Loucy (cell line): ENCODE measurements around the gene MYEOV.

ENCODE experiments used
- H2AFZ ChIP-seq: fragments of 200-600 bp; sonication (generic); 2 replicates; pipeline ENCODE4 v1.6.0; 2016; ENCODE audit warnings: antibody characterized with exemption, mild to moderate bottlenecking, low read length, moderate library complexity
- H3F3A ChIP-seq: fragments of 200-600 bp; 2 replicates; pipeline ENCODE4 v1.6.0; 2016; ENCODE audit warnings: antibody characterized with exemption, low read depth, mild to moderate bottlenecking
- H3K27me3 ChIP-seq: fragments of 200-600 bp; sonication (generic); 2 replicates; pipeline ENCODE4 v1.6.1; 2014; ENCODE audit warnings: low read length, mild to moderate bottlenecking; ENCODE audit not compliant: insufficient read depth, poor library complexity, severe bottlenecking
- H3K36me3 ChIP-seq: fragments of 200-600 bp; sonication (generic); 2 replicates; pipeline ENCODE4 v1.6.1; 2016; ENCODE audit warnings: low read length; ENCODE audit not compliant: insufficient read depth
- H3K4me1 ChIP-seq: fragments of 200-600 bp; sonication (generic); 2 replicates; pipeline ENCODE4 v1.5.1; 2014; ENCODE audit warnings: low read length, mild to moderate bottlenecking; ENCODE audit not compliant: insufficient read depth, poor library complexity, severe bottlenecking
- H3K4me2 ChIP-seq: fragments of 200-600 bp; sonication (generic); 2 replicates; pipeline ENCODE4 v1.6.0; 2014; ENCODE audit warnings: antibody characterized with exemption, low read length, low read depth, mild to moderate bottlenecking; ENCODE audit not compliant: poor library complexity, severe bottlenecking
- H3K4me3 ChIP-seq: fragments of 200-600 bp; sonication (generic); 2 replicates; pipeline ENCODE4 v1.5.1; 2014; ENCODE audit warnings: low read length, mild to moderate bottlenecking, mixed read lengths; ENCODE audit not compliant: poor library complexity, severe bottlenecking
- H3K79me2 ChIP-seq: fragments of 200-600 bp; sonication (generic); 2 replicates; pipeline ENCODE4 v1.6.1; 2014; ENCODE audit warnings: low read length; ENCODE audit not compliant: insufficient read depth
- H3K9ac ChIP-seq: fragments of 200-600 bp; sonication (generic); 2 replicates; pipeline ENCODE4 v1.6.0; 2014; ENCODE audit warnings: mild to moderate bottlenecking, low read depth, low read length, moderate library complexity; ENCODE audit not compliant: poor library complexity, severe bottlenecking
- H3K9me2 ChIP-seq: fragments of 200-600 bp; sonication (generic); replicated peaks from 2 replicates; pipeline ENCODE4 v1.6.1; 2016; ENCODE audit warnings: low read depth, low read length, mixed read lengths
- H3K9me3 ChIP-seq: fragments of 200-600 bp; sonication (generic); 2 replicates; pipeline ENCODE4 v1.6.1; 2014; ENCODE audit warnings: mild to moderate bottlenecking, antibody characterized with exemption, low read length, low read depth; ENCODE audit not compliant: insufficient read depth
- H4K20me1 ChIP-seq: fragments of 200-600 bp; sonication (generic); 2 replicates; pipeline ENCODE4 v1.6.0; 2014; ENCODE audit warnings: antibody characterized with exemption, low read length, mild to moderate bottlenecking; ENCODE audit not compliant: insufficient read depth, poor library complexity, severe bottlenecking
- EZH2phosphoT487 ChIP-seq: fragments of 200-600 bp; IDR thresholded peaks from 2 replicates; pipeline ENCODE4 v1.6.1; 2018; ENCODE audit warnings: antibody characterized with exemption, mild to moderate bottlenecking, moderate library complexity, borderline replicate concordance
- TF ChIP-seq, protein P1 (sequence below): fragments of 200-600 bp; sonication (generic); conservative IDR thresholded peaks from 2 replicates; pipeline ENCODE4 v1.5.1; 2014; ENCODE audit warnings: mild to moderate bottlenecking, antibody characterized with exemption, low read length

MYEOV gene

DNA sequence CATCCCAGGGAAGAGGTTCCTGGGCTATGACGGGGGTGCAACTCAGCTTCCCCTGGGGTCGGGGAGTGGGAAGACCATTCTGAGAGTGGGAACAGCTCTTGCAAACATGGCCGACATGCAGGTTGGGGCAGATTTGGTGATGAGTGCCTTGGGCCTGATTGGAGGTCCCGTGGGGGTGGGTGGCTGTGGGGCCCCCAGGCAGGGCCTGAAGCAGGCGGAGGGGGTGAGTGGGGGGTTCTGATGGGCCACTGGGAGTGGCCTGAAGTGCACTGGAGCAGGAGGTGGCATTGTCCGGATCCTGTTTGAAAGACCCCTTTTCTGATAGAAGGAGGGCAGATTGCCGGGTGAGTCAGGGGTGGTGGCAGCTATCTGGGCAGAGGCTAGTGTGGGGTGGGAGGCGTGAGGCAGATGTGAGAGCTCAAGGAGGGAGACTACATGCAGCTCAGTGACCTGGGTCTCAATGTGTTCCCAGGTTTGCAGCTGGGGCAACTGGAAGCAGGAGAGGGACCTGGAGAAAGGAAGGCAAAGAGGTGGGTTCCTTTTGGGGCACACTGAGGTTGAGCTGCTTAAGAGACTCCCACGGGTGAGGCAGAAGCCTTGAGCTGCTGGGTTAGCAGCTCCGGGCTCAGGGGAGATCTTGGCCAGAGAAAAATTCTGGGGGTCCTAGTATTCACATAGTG lies 15.1 kb downstream of the MYEOV start:
- H3K27me3 ChIP-seq, result no peaks in the 10 kb centered on the region
- H4K20me1 ChIP-seq, result no peaks in the 10 kb centered on the region
- no peak overlapping the region for H2AFZ ChIP-seq
- H3K9me2 ChIP-seq, result no peaks in the 10 kb centered on the region
- no peaks in the 10 kb centered on the region for H3K9me3 ChIP-seq
- H3F3A ChIP-seq, result peaks cover 4% of the 10 kb centered on the region; the same call in 1 of the 2 replicates
- no peak for TF ChIP-seq EZH2phosphoT487
- TF ChIP-seq, protein P1, sequence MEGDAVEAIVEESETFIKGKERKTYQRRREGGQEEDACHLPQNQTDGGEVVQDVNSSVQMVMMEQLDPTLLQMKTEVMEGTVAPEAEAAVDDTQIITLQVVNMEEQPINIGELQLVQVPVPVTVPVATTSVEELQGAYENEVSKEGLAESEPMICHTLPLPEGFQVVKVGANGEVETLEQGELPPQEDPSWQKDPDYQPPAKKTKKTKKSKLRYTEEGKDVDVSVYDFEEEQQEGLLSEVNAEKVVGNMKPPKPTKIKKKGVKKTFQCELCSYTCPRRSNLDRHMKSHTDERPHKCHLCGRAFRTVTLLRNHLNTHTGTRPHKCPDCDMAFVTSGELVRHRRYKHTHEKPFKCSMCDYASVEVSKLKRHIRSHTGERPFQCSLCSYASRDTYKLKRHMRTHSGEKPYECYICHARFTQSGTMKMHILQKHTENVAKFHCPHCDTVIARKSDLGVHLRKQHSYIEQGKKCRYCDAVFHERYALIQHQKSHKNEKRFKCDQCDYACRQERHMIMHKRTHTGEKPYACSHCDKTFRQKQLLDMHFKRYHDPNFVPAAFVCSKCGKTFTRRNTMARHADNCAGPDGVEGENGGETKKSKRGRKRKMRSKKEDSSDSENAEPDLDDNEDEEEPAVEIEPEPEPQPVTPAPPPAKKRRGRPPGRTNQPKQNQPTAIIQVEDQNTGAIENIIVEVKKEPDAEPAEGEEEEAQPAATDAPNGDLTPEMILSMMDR, result no peak
- H3K79me2 ChIP-seq, result no peaks in the 10 kb centered on the region
- peak overlapping the region; percentile 84 for H3K9ac ChIP-seq
- no peak overlapping the region for H3K4me2 ChIP-seq
- no peaks in the 10 kb centered on the region for H3K36me3 ChIP-seq
- no peak overlapping the region for H3K4me3 ChIP-seq
- H3K4me1 ChIP-seq, result peaks cover 52% of the 10 kb centered on the region

DNA sequence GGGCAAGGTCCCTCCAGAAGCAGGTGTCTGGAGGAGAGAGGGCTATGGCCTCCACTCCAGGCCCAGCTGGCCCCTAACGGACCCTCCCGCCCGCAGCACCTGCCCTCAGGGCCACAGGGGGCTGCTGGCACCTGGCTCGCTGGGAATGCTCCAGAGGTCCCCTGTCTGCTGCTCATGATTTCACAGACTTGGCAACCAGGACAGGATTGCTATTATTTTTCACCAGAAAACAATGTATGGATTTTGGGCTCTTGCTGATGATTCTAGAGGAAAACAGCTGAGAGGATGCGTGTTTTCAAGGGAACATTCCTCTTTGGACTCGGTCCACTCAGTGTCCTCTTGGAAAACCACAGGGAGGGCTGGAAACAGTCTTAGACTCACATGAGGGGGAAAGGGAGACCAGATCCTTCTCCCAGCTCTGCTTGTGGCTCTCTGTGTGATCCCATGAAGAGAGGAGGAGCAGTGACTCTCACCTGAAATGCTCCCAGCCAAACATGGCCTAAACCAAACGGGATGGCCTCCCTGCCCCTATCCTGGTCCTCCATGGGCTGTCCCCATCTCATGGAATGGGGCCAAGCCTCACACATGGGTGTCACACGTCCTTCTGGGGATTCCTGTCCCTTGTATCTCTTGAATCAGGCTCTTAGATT lies 15.8 kb downstream of the MYEOV start:
- Histone ChIP-seq H3K4me3 (no peak overlapping the region), H3K79me2 (no peaks in the 10 kb centered on the region), H3K27me3 (no peaks in the 10 kb centered on the region), H3K36me3 (no peaks in the 10 kb centered on the region), H3K4me2 (no peak overlapping the region), H3F3A (peaks cover 4% of the 10 kb centered on the region; the same call in 1 of the 2 replicates), H3K9me3 (no peaks in the 10 kb centered on the region), H3K9ac (peak overlapping the region; percentile 84), H4K20me1 (no peaks in the 10 kb centered on the region), H2AFZ (no peak overlapping the region), H3K9me2 (no peaks in the 10 kb centered on the region), H3K4me1 (peaks cover 56% of the 10 kb centered on the region)
- TF ChIP-seq, protein P1, result no peak
- TF ChIP-seq EZH2phosphoT487, result no peak

DNA sequence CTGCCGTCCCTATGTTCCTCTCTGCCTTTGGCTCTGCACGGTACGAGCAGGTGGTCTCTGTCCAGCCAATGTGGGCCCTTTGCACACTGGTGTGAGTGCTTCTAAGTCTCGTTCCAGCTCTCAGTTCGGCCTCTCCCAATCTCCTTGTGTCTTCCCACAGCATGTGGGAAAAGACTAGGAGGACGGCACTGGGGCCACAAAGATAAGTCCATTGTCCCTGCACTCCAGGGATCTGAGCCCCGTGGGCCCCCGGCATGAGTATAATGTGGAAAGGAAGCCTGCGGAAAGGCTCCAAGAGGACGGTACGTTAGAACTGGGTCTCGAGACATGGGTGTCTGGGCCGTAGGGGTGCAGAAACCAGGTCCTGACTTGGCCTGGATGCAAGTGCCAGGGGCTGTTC lies 16.4 kb downstream of the MYEOV start:
- no peaks in the 10 kb centered on the region for H3K9me2 ChIP-seq
- H3K4me1 ChIP-seq, result peaks cover 60% of the 10 kb centered on the region
- no peak overlapping the region for H2AFZ ChIP-seq
- H4K20me1 ChIP-seq, result no peaks in the 10 kb centered on the region
- H3K4me2 ChIP-seq, result peak overlapping the region; percentile 76
- no peaks in the 10 kb centered on the region for H3K27me3 ChIP-seq
- H3K36me3 ChIP-seq, result no peaks in the 10 kb centered on the region
- no peaks in the 10 kb centered on the region for H3K9me3 ChIP-seq
- H3K79me2 ChIP-seq, result no peaks in the 10 kb centered on the region
- TF ChIP-seq EZH2phosphoT487, result no peak
- TF ChIP-seq, protein P1, result no peak
- peak overlapping the region; percentile 84 for H3K9ac ChIP-seq
- no peak overlapping the region for H3K4me3 ChIP-seq
- H3F3A ChIP-seq, result peaks cover 4% of the 10 kb centered on the region; the same call in 1 of the 2 replicates
